Left ventricle myocardium superior (tissue), 1 donor: ENCODE measurements around the gene WDR33. TPM values are rescaled to one million over a fixed set of nuclear protein-coding genes. Genes with fewer than 3 reads are reported as not detected.

Source experiments
- ATAC-seq: fragments of 200-7000 bp; cut with Tn5 transposase; one replicate; pipeline ENCODE4 v1.9.1; 2020; ENCODE audit warnings: mild to moderate bottlenecking, moderate library complexity
- DNase-seq: peaks from one replicate; pipeline ENCODE4 v3.0.0-alpha.2; 2020
- intact Hi-C: fragments of 100-400 bp; cut with micrococcal nuclease; formaldehyde crosslinking; loops from one replicate; pipeline ENCODE4 v1.11.0; 2022
- total RNA-seq: library from RNA; stranded (reverse); fragmentation: NEBNext Ultra II Directional; extraction: Animal tissue kit (Norgen Biotek cat#: 25700); gene quantifications from one replicate; pipeline ENCODE4 v1.2.1, GENCODE V29; 2021
- donor health status: DM: no; HTN: yes; CAD: no; lungs with severe emphysema.

The WDR33 gene
- total RNA-seq, 1 donor from 2014 or later: 45.2 TPM

- intact Hi-C loops: no loop called here
- ATAC-seq: no peak
- DNase-seq: no peak
These were observed 128.8 kb downstream of the WDR33 start for GRCh38 chr2:127681976-127682857.

- intact Hi-C loops: no loop called here
- ATAC-seq (peak; percentile 50), DNase-seq (peak; percentile 62)
These were observed 129.6 kb downstream of the WDR33 start for GRCh38 chr2:127681288-127681804.

GRCh38 chr2:127680706-127681287 lies 130.2 kb downstream of the WDR33 start:
- ATAC-seq (no peak), DNase-seq (no peak)
- intact Hi-C loops: no loop called here

GRCh38 chr2:127679680-127680361 lies 131.2 kb downstream of the WDR33 start:
- no peak for ATAC-seq
- DNase-seq: peak; percentile 35
- intact Hi-C loops: no loop called here

GRCh38 chr2:127678991-127679390 lies 132.0 kb downstream of the WDR33 start:
- DNase-seq (peak; percentile 16), ATAC-seq (no peak)
- intact Hi-C loops: no loop called here

GRCh38 chr2:127678531-127678930 lies 132.4 kb downstream of the WDR33 start:
- peak; percentile 22 for DNase-seq
- ATAC-seq: no peak
- intact Hi-C loops: no loop called here

- ATAC-seq (peak; percentile 37), DNase-seq (peak; percentile 59)
- intact Hi-C loops: no loop called here
These were observed 134.1 kb downstream of the WDR33 start for GRCh38 chr2:127676906-127677305.

- peak; percentile 78 for DNase-seq
- peak; percentile 62 for ATAC-seq
- intact Hi-C loops: no loop called here
These were observed 135.4 kb downstream of the WDR33 start, which contains the start of gene LIMS2 for GRCh38 chr2:127675331-127676261. Gene LIMS2, minus strand, starts transcription at chr2:127675530. Its CDS starts 506 bp downstream, at chr2:127675024.

- ATAC-seq (peak; percentile 58), DNase-seq (peak; percentile 69)
- intact Hi-C loops: no loop called here
These were observed 136.4 kb downstream of the WDR33 start for GRCh38 chr2:127674241-127675209.

GRCh38 chr2:127673291-127674069 lies 137.5 kb downstream of the WDR33 start:
- intact Hi-C loops: no loop called here
- DNase-seq: peak; percentile 36
- peak; percentile 10 for ATAC-seq

GRCh38 chr2:127672341-127673224 lies 138.4 kb downstream of the WDR33 start:
- ATAC-seq (peak; percentile 52), DNase-seq (peak; percentile 60)
- intact Hi-C loops: no loop called here

GRCh38 chr2:127671557-127672302 lies 139.2 kb downstream of the WDR33 start:
- no peak for ATAC-seq
- DNase-seq: peak; percentile 28
- intact Hi-C loops: no loop called here

- DNase-seq: no peak
- ATAC-seq: no peak
- intact Hi-C loops: no loop called here
These were observed 140.0 kb downstream of the WDR33 start for GRCh38 chr2:127670957-127671290.

- DNase-seq (peak; percentile 15), ATAC-seq (no peak)
- intact Hi-C loops: no loop called here
These were observed 140.7 kb downstream of the WDR33 start for GRCh38 chr2:127670055-127670956.
